ACHN (cell line): ENCODE measurements around the gene STARD7.
"Not testable (repeated sequence)": the region's sequence is repeated elsewhere in the genome, so short reads cannot be mapped to it uniquely, and the experiment has no call there.

Source experiments
- DNase-seq: peaks from one replicate; pipeline ENCODE4 v3.0.0-alpha.2; 2015
- in situ Hi-C: cut with HindIII; loops from 2 replicates; pipeline ENCODE4 v1.10.0; 2017; ENCODE audit warnings: low sequenced_read_pairs, low pct_ligation_motif_present, low pct_unique_long_range_greater_than_20kb

STARD7 gene

DNA sequence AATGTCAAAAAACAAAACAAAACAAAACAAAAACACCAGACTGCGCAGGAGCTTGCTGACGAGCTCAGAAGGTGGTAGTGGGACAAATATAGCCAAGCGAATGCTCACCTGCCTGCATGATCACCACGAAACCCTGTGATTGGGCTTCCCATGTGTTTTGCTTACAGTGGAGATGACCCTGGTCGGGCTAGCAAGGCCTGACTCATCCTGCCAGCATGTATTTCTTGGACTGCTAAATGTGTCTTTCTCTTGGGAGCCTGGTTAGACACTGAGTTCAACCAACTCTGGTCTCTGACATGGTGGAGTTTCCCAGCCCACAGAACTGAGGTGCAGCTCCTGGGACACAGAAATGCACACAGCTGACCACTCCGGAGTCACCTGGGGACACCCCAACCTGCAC, 32.7 kb downstream of the STARD7 start:
- DNase-seq = no peak

DNA sequence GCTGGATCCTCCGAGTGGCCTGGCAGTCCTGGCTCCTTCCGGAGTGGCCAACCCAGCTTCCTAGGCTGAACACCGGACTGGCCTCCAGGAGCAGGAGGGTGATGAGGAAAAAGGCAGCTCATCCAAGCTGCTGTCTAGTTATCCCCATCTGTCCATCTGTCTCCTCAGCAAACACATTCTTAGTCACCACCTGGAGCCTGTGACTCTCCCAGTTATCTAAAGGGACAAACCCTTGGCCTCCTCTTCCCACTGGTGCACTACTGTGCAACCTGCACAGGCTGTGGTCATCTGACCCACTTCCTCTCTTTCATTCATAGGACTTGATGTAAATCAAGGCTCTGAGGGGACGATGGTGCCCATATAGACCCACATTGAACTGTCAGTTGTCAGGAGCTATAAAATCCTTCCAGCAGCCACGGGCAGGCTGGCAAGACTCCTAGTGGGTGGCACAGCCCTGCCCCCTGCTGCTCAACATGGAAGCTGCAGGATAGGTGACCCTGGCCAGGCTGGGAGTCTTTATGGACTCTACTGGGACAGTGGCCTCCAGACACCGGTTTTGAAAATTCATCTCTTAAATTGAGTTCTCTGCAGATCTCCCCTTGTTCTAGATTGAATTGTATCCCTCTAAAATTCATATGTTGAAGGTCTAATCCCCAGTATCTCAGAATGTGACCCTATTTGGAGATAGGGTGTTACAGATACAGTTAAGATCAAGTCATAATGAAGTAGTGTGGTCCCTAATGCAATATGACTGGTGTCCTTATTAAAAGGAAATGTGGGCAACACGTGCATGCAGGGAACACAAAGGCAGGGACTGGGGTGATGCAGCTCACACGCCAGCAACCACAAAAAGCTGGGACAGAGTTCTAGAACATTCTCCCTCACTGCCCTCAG, 34.1 kb downstream of the STARD7 start:
- DNase-seq = peak; percentile 72
- in situ Hi-C loops = no loop called here

More for the DNA sequence above, 32.7 kb downstream of the STARD7 start:
- in situ Hi-C loops = no loop called here

DNA sequence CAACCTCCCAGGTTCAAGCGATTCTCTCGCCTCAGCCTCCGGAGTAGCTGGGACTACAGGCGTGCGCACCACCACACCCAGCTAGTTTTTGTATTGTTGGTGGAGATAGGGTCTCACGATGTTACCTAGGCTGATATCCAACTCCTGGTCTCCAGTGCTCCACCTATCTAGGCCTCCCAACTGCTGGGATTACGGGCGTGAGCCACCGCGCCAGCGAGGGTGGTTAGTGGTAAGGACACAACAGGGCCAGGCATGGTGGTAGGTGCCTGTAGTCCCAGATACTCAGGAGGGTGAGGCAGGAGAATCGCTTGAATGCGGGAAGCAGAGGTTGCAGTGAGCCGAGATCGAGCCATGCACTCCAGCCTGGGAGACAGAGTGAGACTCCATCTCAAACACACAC, 36.8 kb downstream of the STARD7 start:
- in situ Hi-C loops = no loop called here
- DNase-seq = no peak

DNA sequence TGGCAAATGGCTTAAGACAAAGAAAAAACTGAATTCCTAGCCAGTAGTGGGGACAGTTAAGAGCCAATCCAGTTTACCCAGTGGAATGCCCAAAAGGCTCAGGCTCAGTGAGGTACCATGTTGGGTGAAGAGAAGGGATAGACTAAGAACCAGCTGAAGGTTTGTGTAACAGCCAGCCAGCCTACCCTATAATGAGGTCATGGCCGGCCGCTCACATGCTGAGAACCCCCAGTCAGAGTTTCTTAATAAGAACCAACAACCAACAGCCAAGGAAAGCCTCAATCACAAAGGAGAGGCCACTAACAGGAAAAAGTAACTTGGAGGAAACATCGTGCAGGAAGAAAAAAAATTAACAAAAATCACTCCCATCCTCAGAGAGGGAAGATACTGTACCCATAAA, 38.0 kb downstream of the STARD7 start:
- in situ Hi-C loops = no loop called here
- DNase-seq = no peak

DNA sequence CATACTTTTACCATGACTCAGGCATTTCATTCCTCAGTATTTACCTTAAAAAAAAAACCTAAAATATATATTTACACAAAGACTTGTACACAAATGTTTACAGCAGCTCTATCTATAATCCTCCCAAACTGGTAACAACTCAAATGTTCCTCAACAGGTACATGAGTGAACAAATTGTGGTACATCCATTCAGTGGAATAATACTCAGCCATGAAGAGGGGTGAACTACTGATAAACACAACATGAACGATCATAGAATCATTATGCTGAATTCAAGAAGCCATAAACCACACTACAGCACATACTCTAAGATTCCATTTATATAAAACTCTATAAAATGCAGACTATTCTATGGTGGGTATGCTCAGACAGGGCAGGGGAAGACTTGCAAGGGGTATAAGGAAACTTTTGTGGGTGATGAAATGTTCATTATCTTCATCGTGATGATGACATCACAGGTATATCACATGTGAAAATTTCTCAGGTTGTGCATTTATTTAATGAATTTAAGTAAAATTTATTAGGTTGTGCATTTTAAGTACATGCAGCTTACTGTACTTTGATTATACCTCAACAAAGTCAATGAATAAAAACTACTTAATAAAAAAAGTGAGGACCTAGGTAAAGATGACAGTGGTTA, 38.6 kb downstream of the STARD7 start:
- in situ Hi-C loops = no loop called here
- DNase-seq = no peak

DNA sequence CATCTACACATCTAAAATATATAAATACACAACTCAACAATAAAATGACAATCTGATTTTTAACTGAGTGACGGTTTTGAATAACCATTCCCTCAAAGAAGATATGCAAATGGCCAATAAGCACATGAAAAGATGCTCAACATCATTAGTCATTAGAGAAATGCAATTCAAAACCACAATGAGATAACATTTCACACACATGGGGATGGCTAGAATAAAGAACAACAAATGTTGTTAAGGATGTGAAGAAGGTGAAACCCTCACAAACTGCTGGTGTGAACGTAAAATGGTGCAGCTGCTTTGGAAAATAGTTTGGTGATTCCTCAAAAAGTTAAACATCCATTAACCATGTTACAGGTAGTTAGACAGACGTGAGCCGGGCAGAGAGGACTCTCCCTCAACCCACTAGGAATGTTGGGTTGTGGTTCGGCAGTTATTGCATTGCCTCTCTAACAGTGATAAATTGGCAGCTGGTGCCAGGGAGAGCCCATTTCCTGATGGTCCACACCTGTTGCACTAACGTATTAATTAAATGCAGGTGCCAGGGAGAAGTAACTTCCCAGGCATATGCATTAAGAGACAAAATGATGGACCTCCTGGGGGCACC, 41.1 kb downstream of the STARD7 start:
- in situ Hi-C loops = no loop called here
- no peak for DNase-seq

GRCh38 chr2:96164459-96165184, 44.0 kb downstream of the STARD7 start:
- no peak for DNase-seq
- in situ Hi-C loops = no loop called here

GRCh38 chr2:96163768-96164429, 44.7 kb downstream of the STARD7 start:
- DNase-seq = no peak
- in situ Hi-C loops = no loop called here

GRCh38 chr2:96163415-96163767, 45.2 kb downstream of the STARD7 start:
- in situ Hi-C loops = no loop called here

GRCh38 chr2:96161898-96162297, 46.7 kb downstream of the STARD7 start:
- no peak for DNase-seq
- in situ Hi-C loops = no loop called here

More at GRCh38 chr2:96163415-96163767, 45.2 kb downstream of the STARD7 start:
- DNase-seq = no peak

GRCh38 chr2:96160366-96160765, 48.3 kb downstream of the STARD7 start:
- DNase-seq, in situ Hi-C loops: not testable (repeated sequence)

GRCh38 chr2:96159084-96159830, 49.4 kb downstream of the STARD7 start:
- in situ Hi-C loops = no loop called here
- no peak for DNase-seq

DNA sequence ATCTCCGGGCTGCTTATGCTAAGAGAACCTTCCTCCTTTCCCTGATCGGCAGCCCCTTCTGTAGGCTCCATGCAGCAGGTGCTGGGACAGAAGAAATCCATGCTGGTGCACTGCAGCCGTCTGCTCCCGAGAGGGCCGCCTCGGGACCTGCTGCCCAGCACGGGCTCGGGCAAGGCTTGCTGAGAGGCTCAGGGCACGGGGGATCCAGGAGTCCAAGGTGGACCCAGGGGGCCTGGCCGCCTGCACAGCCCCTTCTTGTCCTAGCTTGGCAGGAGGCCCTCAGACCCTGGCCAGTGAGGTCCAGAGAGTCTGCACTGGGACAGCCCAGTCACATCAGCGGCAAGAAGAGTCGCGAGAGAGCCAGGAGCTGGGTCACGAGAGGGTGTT, 50.1 kb downstream of the STARD7 start:
- in situ Hi-C loops = no loop called here
- no peak for DNase-seq

DNA sequence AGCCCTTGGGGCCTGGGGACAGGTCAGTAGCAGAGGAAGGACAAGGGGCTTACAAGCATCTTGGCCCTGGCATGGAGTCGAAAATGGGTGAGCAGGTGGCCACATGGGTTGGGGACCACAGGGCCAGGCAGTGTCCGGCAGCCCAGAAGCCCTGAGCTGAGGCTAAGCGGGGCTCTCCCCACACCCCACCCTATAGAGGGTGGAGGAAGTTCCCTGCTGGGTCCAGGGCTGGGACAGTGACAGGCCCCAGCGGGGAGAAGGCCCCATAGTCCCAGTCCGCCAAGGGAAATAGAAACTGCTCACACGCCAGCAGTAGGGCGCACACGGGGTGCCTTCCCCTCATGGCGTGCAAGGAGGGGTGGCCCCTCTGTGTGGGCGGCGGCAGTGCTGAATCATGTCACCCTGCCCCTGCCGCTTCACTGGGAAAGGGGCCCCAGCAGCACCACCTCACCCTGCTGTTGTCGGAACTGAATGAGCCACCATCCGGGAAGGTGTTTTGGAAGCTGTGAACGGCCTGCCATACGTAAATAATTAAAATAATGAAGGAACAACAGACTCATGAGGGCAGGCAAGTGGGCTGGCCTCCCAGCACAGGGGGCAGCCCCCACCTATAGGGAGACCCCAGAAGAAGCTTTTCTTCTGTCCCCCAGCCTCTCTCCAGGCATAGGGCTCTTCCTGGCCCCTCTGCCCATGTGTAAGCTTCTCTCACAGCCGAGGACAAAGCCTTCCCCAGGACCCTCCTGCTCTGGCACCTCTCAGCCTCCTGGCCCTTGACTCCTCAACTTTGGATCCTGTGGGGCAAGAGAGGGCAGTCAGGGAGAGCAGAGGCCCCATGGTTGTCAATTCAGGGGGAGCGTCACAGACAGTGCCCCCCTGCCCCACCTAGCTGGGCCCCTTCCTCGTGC, 50.7 kb downstream of the STARD7 start:
- in situ Hi-C loops = no loop called here

DNA sequence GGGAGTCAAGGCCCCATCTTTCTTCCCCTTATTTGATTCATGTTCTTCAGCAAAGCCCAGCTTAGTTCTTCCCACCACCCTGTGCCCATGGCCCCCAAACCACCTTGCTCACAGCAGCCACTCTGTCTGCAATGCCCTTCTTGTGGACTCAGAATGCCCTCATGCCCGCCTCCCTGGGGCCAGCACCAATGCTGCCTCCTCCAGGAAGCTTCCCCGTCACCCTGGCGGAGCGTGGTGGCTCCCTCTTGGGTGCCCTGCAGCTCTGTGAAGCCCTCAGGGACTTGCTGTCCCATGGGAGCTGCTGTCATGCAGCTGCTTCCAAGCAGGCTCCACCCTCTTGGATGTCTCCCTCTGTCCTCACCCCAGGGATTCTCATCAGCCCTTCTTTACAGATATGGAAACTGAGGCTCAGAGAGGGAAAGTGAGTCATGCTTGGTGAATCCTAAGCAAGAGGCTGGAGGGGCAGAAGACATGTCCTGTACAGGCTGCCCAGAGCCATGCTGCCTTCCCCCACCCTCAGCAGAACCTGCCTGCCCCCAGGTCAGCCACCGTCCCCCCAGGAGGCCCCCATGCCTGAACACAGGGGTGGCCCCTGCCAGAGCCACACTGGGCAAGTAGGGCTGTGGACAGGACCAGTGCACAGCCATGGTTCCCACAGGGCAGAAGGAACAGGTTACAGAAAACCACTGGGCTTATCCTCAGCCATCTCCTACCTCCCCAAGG, 51.5 kb downstream of the STARD7 start:
- DNase-seq = no peak
- in situ Hi-C loops = no loop called here

More for the DNA sequence above, 50.7 kb downstream of the STARD7 start:
- no peak for DNase-seq

DNA sequence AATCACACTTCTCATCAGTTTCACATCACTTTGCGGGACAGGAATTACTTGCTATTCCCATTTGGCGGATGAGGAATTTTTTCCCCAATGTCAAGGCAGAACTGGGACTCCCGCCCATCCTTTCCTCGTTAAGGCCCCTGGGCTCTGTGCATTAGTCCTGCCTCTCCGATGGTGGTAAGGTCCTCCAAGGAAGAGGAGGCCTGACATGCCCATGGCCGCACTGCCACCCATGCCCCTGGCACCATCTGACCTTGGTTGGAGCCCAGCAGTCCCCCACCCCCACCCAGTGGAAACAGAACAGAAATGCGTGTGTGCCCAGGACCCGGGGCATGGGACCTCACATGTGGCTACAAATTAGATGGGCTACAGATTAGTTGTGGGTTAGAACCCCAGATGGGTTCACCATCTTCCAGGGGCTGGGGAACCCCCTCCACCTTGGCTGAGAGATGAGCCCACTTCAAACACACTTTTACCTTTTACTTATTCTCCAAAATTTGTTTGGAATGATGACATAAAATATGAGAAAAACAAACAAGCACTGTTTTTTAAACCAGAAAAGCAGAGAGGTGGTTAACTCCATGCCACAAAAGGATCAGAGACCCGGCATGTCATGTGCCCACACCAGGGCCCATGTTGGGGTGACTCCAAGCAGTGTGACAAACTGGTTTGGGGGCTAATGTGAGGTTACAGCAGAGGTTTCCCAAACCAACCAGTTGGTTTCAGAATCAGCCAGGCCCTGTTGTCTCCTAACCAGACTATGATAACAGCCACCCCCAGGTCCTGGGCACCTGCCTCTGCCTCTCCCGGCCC, 52.4 kb downstream of the STARD7 start:
- no peak for DNase-seq
- in situ Hi-C loops = no loop called here
